ENCODE results near the gene GPAM. TPM values are rescaled to one million over a fixed set of nuclear protein-coding genes. Genes with fewer than 3 reads are reported as not detected.

The GPAM gene
- total and polyA plus RNA-seq, 2 donors (not counting 1 experiment from before 2014, with no cell fraction given), result 2.6 to 8.2 TPM

- no CpG with 5 or more reads among the region's 6 CpGs for WGBS (ENCODE audit: insufficient coverage)
- intact Hi-C loops (cut with micrococcal nuclease), result no loop called here
Measured at GRCh38 chr10:112168733-112169132, 14.8 kb downstream of the GPAM start.

GRCh38 chr10:112166800-112167199, 16.8 kb downstream of the GPAM start:
- Histone ChIP-seq H3K4me3 (ENCODE audit: control extremely low read depth in 1 of 5, extremely low read depth in 1 of 5, insufficient read depth in 1 of 5, low read depth in 2 of 5, low read length in 4 of 5) (no peak overlapping the region), H3K36me3 (replicated peaks in 1 of 2; ENCODE audit: control extremely low read depth in 1 of 2, control insufficient read depth in 1 of 2, extremely low read depth in 1 of 2, insufficient read depth in 2 of 2, low read length in 1 of 2) (peaks cover 12 to 58% of the 10 kb centered on the region in 2 experiments), H3K9ac (ENCODE audit: low read length) (no peak overlapping the region), H3K27ac (ENCODE audit: low read length in 2 of 2) (no peak overlapping the region), H4K20me1 (ENCODE audit: control insufficient read depth, insufficient read depth, low read length, poor library complexity, severe bottlenecking) (no peaks in the 10 kb centered on the region), H2AFZ (ENCODE audit: insufficient read depth, low read depth, low read length, poor library complexity, severe bottlenecking) (no peak overlapping the region), H3K4me1 (ENCODE audit: control insufficient read depth in 2 of 2, insufficient read depth in 2 of 2, low read length in 2 of 2) (no peaks in the 10 kb centered on the region), H3K79me2 (ENCODE audit: control insufficient read depth, insufficient read depth, low read length) (no peaks in the 10 kb centered on the region), H3K4me2 (replicated peaks; ENCODE audit: low read depth, low read length, poor library complexity, severe bottlenecking) (no peak overlapping the region), H3K27me3 (replicated peaks in 1 of 4; ENCODE audit: control extremely low read depth in 1 of 4, control insufficient read depth in 3 of 4, insufficient read depth in 4 of 4, low read length in 3 of 4) (no peaks in the 10 kb centered on the region), H3K9me3 (ENCODE audit: control extremely low read depth in 1 of 3, control insufficient read depth in 2 of 3, insufficient read depth in 1 of 3, low read length in 2 of 3) (no peaks in the 10 kb centered on the region)
- POLR2A ChIA-PET, result no interaction called here
- H3K9me3 Mint-ChIP-seq (ENCODE audit: insufficient read depth), result no peaks in the 10 kb centered on the region
- no peak overlapping the region for H3K4me3 Mint-ChIP-seq
- WGBS (ENCODE audit: insufficient coverage), result 100% methylated on average over 2 of the region's 3 CpGs
- DNase-seq, result no peak
- intact Hi-C loops (cut with micrococcal nuclease), result no loop called here
- no peak for TF ChIP-seq EZH2 (IDR thresholded peaks at IDR 0.05; ENCODE audit: borderline replicate concordance, insufficient read depth, low read depth, low read length, poor library complexity, severe bottlenecking)
- no peak for TF ChIP-seq CTCF (IDR thresholded peaks at IDR 0.05)
- no peaks in the 10 kb centered on the region for H3K27me3 Mint-ChIP-seq
- H3K4me1 Mint-ChIP-seq, result no peaks in the 10 kb centered on the region
- no peak for ATAC-seq (ENCODE audit: low read depth)
- no peak overlapping the region for H3K27ac Mint-ChIP-seq
- CTCF ChIA-PET, result no interaction called here

More at GRCh38 chr10:112168733-112169132, 14.8 kb downstream of the GPAM start:
- ATAC-seq (ENCODE audit: low read depth) (no peak), DNase-seq (no peak)
- Mint-ChIP-seq H3K27me3 (no peaks in the 10 kb centered on the region), H3K9me3 (ENCODE audit: insufficient read depth) (no peaks in the 10 kb centered on the region), H3K27ac (no peak overlapping the region), H3K4me3 (no peak overlapping the region), H3K4me1 (no peaks in the 10 kb centered on the region)
- Histone ChIP-seq H3K79me2 (ENCODE audit: control insufficient read depth, insufficient read depth, low read length) (no peaks in the 10 kb centered on the region), H2AFZ (ENCODE audit: insufficient read depth, low read depth, low read length, poor library complexity, severe bottlenecking) (no peak overlapping the region), H3K4me2 (replicated peaks; ENCODE audit: low read depth, low read length, poor library complexity, severe bottlenecking) (no peak overlapping the region), H3K27ac (ENCODE audit: low read length in 2 of 2) (no peak overlapping the region), H3K9me3 (ENCODE audit: control extremely low read depth in 1 of 3, control insufficient read depth in 2 of 3, insufficient read depth in 1 of 3, low read length in 2 of 3) (no peaks in the 10 kb centered on the region), H3K9ac (ENCODE audit: low read length) (no peak overlapping the region), H3K36me3 (replicated peaks in 1 of 2; ENCODE audit: control extremely low read depth in 1 of 2, control insufficient read depth in 1 of 2, extremely low read depth in 1 of 2, insufficient read depth in 2 of 2, low read length in 1 of 2) (peaks cover 21 to 60% of the 10 kb centered on the region in 2 experiments), H4K20me1 (ENCODE audit: control insufficient read depth, insufficient read depth, low read length, poor library complexity, severe bottlenecking) (no peaks in the 10 kb centered on the region), H3K27me3 (replicated peaks in 1 of 4; ENCODE audit: control extremely low read depth in 1 of 4, control insufficient read depth in 3 of 4, insufficient read depth in 4 of 4, low read length in 3 of 4) (no peaks in the 10 kb centered on the region), H3K4me3 (ENCODE audit: control extremely low read depth in 1 of 5, extremely low read depth in 1 of 5, insufficient read depth in 1 of 5, low read depth in 2 of 5, low read length in 4 of 5) (no peak overlapping the region), H3K4me1 (ENCODE audit: control insufficient read depth in 2 of 2, insufficient read depth in 2 of 2, low read length in 2 of 2) (no peaks in the 10 kb centered on the region)
- POLR2A ChIA-PET, result no interaction called here
- TF ChIP-seq EZH2 (IDR thresholded peaks at IDR 0.05; ENCODE audit: borderline replicate concordance, insufficient read depth, low read depth, low read length, poor library complexity, severe bottlenecking) (no peak), CTCF (IDR thresholded peaks at IDR 0.05) (no peak)
- CTCF ChIA-PET, result no interaction called here
